GM19238 (cell line): ENCODE results near the gene ARID3A.
"Not testable (repeated sequence)": the region's sequence is repeated elsewhere in the genome, so short reads cannot be mapped to it uniquely, and the experiment has no call there.

Source experiments
- DNase-seq: peaks from one replicate; pipeline ENCODE4 v3.0.0; 2011; ENCODE audit warnings: low spot score; ENCODE audit not compliant: insufficient read length

Gene ARID3A

DNA sequence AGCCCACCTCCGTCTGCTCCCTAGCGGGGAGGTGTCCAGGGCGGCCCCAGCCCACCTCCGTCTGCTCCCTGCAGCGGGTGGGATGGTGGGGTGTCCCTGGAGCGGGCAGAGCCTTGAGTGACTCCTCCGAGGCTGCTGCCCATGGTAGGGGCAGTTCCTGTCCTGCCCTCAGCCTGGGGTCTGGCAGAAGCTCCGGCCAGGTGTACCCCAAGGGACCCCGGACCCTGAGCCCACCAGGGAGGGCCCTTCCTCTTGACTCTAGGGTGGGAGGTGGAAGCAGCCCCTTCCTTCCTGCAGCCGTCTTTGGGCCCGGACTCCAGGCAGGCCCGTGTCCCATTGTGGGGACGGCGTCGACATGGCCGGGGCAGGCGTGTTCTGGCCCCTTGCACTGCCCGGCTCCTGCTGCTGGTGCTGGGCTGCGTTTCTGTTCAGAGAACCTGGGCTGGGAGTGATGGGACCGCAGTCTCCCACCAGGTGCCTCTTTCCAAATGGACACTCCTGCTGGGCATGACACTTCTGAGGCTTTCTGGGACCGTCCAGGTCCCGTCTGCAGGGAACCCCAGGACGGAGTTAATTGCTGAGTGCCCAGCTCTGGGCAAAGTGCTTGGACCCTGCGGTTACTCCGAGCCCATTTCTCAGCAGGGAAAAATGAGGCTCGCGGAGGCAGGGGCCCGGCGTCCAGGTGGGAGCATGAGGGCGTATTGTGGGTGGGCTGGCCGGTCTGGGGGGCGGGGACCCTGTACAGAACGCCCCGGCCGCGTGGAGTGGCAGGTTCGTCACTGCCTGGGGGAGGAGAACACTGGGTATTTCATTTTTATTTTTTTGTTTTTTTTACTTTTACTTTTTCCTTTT lies 19.8 kb downstream of the ARID3A start:
- no peak for DNase-seq

DNA sequence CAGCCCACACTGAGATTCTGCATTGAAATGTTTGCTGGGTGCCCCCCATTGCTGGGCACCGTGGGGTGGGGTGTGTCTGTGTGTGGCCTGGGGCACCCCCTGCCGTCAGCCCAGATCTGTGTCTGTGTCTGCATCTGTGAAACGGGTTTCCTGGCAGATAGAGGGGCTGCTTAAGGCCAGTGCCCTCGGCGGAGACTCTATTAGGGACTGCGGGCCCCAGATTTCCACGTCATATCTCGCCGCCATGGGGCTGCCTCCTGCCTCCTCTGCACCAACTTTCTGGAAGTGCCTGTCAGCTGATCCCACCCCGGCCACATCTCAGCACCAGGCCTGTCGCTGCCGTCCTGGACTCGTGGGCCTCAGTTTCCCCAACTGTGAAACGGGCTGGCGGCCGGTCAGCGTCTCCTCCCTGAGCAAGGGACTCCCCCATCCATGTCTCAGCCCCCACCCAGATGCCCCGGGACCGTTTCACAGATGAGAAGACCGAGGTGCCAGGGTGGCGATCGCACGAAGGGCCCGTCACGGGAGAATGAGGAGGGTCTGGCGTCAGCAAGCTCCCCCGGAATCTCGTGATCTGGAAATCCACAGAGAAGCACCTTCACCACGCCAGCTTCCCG lies 21.4 kb downstream of the ARID3A start:
- no peak for DNase-seq

DNA sequence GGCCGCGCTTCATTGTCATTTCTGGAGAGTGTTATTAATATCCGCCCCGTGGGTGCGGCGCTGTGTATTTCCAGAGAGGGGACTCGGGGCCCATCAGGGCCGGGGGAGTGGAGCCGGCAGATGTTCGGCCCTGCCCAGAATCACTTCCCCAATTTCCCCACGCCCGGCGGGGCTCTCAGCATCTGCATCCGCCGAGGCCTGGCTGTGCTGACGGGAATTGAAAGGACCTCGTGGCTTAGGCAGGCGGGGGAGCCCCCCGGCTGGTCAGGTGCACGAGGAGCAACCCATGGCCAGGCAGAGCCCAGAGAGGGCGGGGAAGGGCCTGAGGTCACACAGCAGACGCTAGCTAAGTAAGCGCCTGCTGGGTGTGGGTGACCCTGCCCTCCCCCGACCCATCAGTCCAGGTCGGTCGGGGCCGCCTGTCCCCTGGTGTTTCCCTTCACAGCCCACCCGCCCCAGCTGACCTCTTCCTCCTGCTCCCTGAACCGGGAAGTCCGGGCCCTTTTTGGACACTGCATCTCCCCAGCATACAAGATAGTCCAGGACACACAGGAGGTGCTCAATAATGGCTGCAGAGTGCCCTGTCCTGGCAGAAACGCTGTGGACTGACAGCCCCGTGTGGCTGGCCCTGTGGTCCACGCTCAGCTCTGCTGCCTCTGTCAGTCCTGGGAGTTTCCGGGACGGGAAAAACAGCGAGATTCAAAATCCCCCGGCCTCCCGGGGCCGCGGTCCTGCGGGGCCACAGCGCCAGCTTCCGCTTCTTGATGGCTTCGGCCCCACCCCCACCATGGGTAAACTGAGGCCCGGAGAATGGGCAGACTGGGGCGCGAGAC lies 22.1 kb downstream of the ARID3A start:
- peak; percentile 95 for DNase-seq

DNA sequence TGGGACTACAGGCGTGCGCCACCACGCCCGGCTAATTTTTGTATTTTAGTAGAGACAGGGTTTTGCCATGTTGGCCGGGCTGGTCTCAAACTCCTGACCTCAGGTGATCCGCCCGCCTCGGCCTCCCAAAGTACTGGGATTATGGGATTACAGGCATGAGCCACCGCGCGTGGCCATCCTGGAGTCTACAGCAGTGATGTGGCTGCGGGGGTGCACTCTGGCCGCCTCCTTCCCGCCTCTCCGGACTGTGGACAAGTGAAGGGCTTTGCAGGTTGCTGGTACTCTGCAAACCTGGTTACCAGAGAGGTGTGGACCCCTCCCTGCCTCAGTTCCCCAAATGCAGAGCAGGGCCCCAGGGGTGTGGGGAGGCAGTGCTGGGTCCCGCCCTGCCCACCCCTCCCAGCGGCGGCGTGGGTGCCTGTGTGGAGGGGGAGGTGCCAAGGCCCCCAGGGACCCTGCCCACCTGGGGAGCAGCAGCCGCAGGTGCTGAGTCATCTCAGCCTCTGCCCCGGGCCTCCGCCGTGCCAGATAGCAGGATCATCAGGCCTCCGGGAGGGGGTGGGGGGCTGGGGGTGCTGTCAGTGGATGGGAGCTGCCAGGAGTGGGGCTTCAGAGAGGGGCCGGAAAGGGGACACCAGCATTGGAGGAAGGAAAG lies 23.1 kb downstream of the ARID3A start:
- DNase-seq = no peak

DNA sequence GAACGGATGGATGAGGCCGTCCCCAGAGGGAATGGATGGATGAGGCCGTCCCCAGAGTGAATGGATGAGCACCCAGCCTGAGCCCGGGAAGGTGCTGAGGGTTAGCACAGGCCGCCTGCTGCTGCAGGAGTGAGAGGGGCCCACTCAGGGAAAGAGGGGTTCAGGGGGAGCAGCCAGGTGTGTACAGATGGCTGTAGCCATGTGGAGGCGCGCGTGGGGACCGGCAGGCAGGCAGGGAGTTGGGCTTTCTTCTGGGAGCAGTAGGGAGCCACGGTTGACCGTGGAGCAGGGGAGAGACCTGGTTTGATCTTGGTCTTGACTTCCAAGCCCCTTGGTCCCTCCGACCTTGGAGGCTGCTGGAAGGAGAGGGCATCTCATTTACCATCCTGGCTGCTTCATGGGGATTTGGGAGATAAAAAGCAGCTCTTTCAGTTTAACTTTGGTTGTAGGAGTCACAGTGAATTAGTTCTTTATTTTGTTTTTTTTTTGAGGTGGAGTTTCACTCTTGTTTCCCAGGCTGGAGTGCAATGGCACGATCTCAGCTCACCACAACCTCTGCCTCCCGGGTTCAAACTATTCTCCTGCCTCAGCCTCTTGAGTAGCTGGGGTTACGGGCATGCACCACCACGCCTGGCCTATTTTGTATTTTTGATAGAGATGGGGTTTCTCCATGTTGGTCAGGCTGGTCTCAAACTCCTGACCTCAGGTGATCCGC lies 24.7 kb downstream of the ARID3A start:
- no peak for DNase-seq

DNA sequence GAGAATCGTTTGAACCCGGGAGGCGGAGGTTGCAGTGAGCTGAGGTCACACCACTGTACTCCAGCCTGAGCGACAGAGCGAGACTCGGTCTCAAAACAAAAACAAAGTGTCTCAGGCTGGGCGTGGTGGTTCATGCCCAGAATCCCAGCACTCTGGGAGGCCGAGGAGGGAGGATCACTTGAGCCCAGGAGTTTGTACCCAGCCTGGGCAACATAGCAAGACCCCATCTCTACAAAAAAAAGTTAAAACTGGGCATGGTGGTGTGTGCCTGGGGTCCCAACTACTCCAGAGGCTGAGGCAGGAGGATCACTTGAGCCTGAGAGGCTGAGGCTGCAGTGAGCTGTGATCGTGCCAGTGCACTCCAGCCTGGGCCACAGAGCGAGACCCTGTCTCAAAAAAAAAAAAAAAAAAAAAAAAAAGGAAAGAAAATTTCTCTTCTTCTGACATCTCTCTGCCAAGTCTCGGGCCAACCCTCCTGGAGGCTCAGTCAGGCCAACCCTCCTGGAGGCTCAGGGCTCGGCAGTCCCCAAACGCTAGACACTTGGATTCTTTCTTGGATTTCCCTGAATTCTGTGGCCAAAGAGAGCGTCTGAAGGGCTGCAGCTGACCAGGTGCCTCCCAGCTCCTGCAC lies 26.3 kb downstream of the ARID3A start:
- DNase-seq = no peak

DNA sequence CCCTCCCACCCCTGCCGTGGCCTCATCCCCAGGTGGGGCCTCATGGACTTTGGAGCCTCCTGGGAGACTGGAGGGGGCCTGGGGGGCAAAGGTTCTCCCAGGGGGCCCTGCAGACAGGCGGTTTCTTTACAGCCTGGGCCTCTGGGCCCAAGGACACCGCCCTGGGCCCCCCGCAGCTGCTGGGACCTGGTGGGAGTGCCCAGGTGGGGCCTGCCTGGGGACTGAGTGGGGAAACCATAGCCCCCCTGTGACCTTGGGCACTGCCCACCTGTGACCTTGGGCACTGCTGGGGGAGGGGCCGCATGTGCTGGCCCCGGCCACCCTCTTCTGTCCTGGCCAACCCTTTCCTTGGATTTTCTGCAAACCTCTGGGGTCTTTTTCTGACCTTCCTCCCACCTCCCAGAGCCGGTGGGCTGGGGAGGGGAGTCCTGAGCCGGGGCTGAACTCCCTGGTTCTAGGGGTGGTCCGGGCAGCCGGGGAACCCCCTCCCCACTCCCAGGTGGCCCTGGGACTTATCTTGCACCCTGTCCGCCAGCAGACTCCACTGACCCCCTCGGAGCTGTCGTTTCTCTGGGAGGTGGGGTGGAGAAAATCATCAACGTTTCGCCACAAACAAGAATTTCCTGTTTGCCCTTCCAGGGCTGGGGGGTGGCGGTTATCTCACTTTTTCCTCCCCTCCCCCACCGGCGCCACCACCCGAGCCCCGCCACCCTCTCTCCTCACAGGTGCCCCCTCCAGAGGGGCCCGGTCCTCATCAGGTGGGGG lies 27.0 kb downstream of the ARID3A start:
- DNase-seq = no peak

DNA sequence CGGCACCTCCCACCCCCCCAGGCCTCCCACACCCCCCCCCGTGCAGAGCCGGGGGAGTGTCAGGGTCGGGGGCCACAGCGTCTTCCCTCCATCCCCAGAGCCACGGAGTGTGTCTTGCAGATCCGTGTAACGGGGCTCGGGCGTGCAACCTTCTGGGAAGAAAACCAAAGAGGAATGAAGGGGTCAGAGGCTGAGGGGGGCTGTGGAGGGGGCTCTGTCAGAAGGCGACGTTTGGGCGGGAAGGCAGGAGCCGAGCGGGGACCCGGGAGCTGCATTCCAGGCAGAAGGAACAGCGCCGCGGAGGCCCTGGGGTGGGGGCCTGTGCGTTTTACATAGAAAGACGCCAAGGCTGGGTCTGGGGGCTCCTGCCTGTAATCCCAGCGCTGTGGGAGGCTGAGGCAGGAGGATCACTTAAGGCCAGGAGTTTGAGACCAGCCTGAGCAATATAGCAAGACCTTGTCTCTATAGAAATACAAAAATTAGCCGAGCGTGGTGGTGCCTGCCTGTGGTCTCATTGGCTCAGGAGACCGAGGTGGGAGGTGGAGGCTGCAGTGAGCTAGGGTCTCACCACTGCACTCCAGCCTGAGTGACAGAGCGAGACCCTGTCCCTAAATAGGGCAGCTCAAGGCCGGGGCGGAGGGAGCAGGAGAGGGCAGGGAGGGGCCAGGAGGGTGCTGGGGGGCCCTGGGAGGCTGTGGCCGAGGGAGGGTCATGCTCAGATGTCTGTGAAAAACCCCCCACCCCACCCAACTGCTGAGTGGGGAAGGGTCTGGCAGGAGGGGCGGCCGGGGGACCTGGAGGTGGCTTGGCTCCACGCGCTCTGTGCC lies 27.8 kb downstream of the ARID3A start:
- DNase-seq = no peak

DNA sequence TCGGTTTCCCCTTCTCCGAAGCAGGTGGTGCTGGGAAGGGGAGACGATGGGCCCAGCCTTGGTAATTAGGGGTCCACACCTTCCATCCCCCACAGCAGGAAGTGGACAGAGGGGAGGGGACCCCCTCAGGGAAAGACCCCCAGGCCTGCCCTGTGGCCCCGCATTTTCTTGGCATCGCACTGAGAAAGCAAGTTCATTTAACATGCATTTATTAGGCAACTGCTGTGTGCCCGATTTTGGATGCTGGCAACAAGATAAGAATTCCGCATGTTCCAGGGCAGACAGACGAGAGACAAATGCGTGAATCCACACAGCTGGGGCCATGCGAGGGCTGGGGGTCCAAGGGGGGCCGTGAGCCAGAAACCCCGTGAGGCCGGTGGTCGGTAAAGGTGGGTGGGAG lies 28.4 kb downstream of the ARID3A start:
- DNase-seq = no peak

DNA sequence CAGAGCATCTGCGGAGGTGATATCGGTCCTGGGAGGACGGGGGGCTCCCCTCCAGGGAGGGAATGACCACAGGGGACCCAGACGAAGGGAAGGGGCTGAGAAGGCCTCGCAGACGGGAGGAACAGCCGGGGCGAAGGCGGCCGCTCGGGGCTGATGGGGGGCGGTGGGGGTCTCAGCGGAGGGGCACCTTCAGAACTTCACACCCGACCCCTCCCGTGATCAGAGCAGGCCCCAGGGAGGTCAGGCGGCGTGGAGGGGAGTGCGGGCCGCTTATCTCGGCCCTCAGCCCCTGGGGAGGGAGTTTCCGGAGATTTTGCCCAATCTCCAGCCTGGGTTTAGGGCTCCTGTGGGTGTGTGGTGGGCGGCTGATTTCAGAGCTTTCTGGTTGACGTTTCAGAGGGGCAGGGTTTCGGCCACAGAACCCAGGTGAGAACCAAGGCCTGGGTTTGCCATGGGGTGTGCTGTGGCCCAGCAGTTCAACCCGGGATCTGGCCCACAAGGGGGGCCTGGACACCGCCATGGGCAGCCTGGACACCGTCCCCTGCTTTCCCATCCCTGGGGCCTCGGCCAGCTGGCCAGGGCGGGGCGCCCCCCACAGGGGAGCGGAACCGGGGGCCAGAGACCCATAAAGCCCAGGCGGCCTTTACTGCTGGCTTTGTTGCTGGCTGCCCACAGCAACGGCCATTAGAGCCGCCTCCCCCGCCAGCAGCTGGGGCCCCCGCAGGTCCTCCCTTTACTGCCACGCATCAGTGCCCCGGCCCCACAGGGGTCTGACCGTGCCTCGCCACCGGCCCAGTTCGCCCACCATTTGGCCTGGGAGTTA lies 29.0 kb downstream of the ARID3A start:
- DNase-seq = no peak

DNA sequence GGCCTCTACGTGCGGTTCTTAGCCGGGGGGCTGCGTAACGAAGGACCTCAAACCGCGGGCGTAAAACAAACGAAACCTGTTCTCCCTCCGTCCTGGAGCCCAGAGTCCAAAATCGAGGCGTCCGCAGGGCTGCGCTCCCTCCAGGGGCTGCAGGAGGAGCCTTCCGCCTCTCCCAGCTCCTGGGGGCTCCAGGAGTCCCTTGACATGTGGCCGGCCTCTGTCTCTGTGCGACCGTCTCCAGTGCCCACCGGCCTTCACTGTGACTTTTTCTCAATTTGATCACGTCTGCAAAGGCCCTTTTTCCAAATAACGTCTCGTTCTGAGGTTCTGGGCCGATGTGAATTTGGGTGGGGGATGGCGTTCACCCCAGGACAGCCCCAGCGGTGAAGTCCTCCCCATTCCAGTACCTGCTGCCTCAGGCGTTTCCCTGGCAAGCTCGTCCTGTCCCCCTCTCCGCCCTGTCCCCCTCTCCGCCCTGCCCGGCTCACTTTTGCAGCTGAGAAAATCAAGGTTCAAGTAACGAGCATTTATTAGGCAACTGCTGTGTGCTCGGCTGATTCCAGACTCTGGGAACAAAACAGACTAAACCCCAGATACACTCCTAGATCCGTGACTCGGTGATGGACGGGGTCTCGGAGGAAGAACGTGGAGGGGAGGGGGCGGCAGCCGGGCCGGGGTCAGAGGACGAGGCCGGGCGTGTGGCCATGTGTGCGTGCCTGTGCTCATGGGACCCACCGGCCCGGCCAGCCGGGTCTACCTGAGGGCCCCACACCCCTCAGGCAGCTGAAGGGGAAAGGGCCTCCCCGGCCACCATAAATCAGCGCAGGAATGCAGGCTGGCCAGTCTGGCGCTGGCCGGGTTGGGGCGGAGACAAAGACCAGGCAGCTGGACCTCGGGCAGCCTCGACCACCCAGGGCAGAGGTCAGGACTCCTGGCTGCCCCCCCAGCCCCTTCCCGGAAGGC lies 30.2 kb downstream of the ARID3A start:
- DNase-seq = no peak

DNA sequence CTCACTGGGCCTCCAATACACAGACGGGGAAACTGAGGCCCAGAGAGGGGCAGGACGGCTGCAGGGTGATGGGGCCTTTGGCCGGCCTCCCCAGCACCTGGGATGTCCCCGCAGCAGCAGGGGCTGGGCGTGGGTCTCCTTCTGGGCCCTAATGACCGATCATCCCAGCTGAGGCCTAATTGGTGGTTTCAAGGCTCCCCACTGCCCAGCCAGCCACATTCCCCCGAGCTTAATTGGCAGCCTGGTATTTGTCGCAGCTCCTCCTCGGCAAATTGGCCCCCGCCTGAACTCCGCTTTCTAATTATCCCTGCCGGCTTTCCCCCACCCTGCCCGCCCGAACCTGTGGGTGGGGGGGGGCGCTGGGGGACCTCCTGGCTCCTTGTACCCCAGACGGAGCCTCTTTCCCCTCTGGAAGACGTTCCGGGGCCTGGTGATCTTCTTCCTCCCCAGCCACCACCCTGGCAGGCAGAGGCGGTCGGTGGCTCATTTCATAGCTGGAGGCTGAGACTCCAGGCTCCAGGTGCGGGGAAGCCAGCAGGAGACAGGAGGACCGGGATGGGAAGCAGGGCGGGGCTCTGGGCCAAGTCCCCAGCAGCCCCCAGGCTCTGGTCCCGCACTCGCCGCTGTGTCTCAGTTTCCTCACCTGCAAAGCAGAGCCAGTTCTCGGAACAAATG lies 31.1 kb downstream of the ARID3A start:
- DNase-seq = no peak

DNA sequence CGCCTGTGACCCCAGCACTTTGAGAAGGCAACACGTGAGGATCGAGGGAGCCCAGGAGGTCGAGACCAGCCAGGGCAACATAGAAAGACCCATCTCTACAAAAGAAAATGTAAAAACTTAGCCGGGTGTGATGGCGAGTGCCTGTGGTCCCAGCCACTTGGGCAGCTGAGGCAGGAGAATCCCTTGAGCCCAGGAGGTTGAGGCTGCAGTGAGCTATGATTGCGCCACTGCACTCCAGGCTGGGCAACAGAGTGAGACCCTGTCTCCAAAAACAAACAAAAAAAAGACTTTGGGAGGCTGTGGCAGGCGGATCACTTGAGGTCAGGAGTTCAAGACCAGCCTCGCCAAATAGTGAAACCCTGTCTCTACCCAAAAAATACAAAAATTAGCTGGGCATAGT lies 31.7 kb downstream of the ARID3A start:
- DNase-seq = not testable (repeated sequence)

DNA sequence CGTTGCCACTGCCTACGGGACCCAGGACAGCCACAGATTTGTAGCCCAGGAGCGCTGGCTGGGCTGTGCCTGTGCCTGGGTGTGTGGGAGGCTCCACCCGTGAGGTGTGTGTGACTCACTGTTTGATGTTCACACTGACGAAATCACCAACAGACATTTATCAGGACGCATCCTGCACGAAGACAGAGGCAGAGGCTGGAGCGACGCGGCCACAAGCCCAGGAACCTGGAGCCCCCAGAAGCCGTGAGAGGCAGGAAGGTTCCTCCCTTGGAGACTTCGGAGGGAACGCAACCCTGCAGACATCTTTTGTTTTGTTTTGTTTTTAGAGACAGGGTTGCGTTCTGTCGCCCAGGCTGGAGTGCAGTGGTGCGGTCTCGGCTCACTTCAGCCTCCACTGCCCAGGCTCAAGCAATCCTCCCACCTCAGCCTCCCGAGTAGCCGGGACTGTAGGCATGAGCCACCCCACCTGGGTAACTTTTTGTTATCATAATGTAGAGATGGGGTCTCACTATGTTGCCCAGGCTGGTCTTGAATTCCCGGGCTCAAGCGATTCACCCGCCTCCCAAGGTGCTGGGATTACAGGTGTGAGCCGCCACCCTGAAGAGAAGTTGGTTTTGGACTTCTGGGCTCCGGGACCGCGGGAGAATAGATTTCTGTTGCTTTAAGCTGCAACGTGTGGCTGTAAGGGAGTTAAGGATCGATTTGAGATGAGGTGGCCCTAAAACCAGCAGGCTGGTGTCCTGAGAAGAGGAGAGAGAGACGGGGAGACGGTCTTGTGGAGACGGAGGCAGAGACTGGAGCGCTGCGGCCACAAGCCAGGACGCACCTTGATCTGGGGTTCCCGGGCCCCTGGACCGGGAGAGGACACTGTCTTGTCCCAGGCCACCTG lies 33.4 kb downstream of the ARID3A start:
- no peak for DNase-seq

DNA sequence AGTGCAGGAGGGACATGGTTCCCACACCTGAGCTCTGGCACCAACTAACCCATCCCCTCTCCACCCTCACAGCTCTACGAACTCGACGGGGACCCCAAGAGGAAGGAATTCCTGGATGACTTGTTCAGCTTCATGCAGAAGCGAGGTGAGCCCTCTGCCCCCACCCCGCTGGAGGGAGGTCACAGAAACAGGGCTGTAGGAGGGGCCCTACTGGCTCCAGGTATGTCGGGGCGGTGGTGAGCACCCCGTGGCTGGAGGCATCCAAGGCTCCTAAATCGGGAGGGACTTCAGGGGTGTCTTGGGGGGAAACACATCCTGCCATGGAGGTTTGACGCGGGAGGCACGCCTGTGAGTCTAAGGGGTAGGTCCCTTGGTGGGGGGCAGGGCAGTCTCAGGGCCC lies 34.2 kb downstream of the ARID3A start:
- DNase-seq = no peak
